ENCODE results near the gene DEFB132. TPM values are rescaled to one million over a fixed set of nuclear protein-coding genes. Genes with fewer than 3 reads are reported as not detected.

DEFB132 gene, protein sequence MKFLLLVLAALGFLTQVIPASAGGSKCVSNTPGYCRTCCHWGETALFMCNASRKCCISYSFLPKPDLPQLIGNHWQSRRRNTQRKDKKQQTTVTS
- total RNA-seq: not detected
- long read RNA-seq: 0 reads

DNA sequence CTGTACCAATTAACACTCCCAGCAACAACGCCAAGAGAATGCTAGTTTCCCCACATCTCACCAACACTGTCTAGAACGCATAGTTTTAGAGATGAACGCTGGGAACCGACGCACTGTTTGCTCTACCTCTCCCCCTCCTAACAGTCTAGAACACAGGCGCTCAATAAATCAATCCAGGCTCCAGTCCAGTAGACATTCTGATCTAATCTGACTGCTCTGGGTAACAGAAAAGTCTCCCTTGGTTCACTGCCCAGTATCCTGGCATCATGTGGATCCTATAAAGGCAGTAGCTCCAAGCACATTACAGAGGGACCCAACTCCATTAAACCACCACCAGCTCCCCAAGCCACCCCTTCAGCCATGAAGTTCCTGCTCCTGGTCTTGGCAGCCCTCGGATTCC lies at the start of gene DEFB132:
Gene DEFB132, plus strand, starts transcription at position 306 of the 400 bp plus-strand sequence. Its CDS starts 55 bp downstream, at position 361.
- no peak within 1 kb of the TSS for H3K4me3 ChIP-seq
- TF ChIP-seq CTCF (IDR thresholded peaks at IDR 0.05): no peak
- DNase-seq (no peak), ATAC-seq (no peak)
- intact Hi-C loops (cut with DNase I): no loop called here
- H3K4me1 ChIP-seq: no peaks in the 10 kb centered on the region
- H3K36me3 ChIP-seq: no peaks in the 10 kb centered on the region
- no peaks in the 10 kb centered on the region for H3K9me3 ChIP-seq
- no peak within 1 kb of the TSS for H3K27ac ChIP-seq
- no peaks in the 10 kb centered on the region for H3K27me3 ChIP-seq (ENCODE audit: low read depth)

DNA sequence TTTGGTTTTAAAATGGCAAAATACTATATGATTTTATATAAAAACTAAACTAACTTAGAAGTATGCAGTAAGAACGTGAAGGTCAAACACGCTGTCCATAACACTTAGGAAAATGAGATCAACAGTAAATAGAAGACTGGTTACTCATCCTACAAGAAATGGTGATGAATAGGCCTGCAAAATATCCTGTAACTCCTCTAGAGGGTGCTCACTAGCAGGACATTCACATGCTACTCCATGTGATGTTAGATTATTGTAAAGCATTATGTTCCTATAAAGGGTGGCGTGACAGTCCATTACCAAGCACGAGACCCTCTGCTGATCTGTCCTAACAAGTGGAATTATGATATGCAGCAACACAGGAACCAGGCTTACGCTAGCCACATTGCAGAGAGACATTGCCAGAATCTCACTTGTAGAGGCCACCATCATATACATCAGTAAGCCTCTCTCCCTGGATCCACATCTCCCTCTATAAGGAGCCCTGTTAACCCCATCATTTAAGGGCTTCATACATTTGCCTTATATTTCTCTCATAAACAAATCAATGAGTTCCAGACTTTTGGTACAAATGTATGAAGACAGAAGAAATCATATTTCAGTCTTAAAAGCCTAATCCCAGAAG lies 48.5 kb upstream of the DEFB132 start:
- Histone ChIP-seq H3K9me3 (no peaks in the 10 kb centered on the region), H3K27ac (no peak overlapping the region), H3K36me3 (no peaks in the 10 kb centered on the region), H3K4me1 (no peaks in the 10 kb centered on the region), H3K4me3 (no peak overlapping the region), H3K27me3 (ENCODE audit: low read depth) (no peaks in the 10 kb centered on the region)
- intact Hi-C loops (cut with DNase I): no loop called here
- no peak for DNase-seq
- ATAC-seq: peak; percentile 76 to 78
- peak; percentile 58 for TF ChIP-seq CTCF (IDR thresholded peaks at IDR 0.05)

DNA sequence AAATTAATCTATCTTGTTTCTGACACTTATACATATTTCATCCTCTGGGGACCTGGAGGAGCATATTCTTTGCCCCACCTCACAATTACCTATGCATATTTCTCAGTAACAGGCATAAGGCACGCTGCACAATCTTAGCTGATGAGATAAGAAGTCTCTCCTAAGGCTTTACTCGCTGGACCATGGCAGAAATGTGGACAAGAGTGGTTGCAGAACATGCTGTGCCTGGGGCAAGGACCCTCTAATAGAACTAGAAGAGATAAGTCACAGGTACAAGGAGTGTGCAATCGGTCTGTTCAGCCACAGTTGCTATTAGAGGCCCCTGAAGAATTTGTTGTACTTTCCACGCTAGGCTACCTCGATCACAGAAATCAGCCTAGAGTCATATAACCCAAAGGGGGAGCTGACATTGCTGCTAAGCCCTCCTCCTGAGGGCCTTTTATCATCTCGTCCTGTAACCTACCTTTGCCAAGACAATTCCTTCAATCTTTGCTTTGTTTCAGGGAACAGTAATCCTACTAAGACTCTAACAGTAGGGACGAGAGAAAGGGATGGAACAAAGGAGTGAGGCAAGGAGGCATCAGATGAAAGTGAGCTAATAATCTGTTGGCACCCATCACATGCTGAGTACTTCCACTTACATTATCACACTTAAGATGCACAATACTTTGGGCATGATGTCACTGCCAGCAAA lies 46.6 kb upstream of the DEFB132 start:
- H3K9me3 ChIP-seq: no peaks in the 10 kb centered on the region
- no peaks in the 10 kb centered on the region for H3K36me3 ChIP-seq
- TF ChIP-seq CTCF (IDR thresholded peaks at IDR 0.05): no peak
- no peak overlapping the region for H3K4me3 ChIP-seq
- no peaks in the 10 kb centered on the region for H3K4me1 ChIP-seq
- ATAC-seq (peak in 1 of 2 donors; percentile 54), DNase-seq (no peak)
- no peak overlapping the region for H3K27ac ChIP-seq
- intact Hi-C loops (cut with DNase I): no loop called here
- H3K27me3 ChIP-seq (ENCODE audit: low read depth): no peaks in the 10 kb centered on the region

DNA sequence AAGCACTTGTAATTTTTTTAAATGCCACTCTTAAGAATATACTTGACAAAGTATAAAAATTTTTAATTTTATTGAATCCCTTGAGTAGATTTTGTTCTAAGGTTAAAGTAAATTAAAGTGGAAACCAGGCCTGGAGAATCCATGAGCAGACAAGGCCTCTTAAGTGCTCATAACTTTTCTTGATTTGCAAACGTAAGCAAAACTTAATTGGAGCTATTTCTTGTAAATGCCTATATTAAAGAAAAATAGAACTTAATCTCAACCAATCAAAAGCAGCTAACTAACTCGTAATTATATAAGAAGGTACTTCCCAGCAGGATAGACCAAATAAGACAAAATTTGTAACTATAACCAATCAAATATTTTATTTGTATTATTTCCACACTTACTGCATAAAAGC lies 43.1 kb upstream of the DEFB132 start:
- intact Hi-C loops (cut with DNase I): no loop called here
- Histone ChIP-seq H3K27me3 (ENCODE audit: low read depth) (no peaks in the 10 kb centered on the region), H3K36me3 (no peaks in the 10 kb centered on the region), H3K9me3 (no peaks in the 10 kb centered on the region), H3K4me1 (no peaks in the 10 kb centered on the region), H3K4me3 (no peak overlapping the region), H3K27ac (no peak overlapping the region)
- TF ChIP-seq CTCF (IDR thresholded peaks at IDR 0.05): no peak
- no peak for ATAC-seq
- no peak for DNase-seq

- H3K9me3 ChIP-seq: no peaks in the 10 kb centered on the region
- H3K4me1 ChIP-seq: no peaks in the 10 kb centered on the region
- no peak for DNase-seq
- ATAC-seq: no peak
- no peaks in the 10 kb centered on the region for H3K36me3 ChIP-seq
- H3K27ac ChIP-seq: no peak overlapping the region
- no peaks in the 10 kb centered on the region for H3K27me3 ChIP-seq (ENCODE audit: low read depth)
- intact Hi-C loops (cut with DNase I): no loop called here
- TF ChIP-seq CTCF (IDR thresholded peaks at IDR 0.05): no peak
- H3K4me3 ChIP-seq: no peak overlapping the region
These were observed 41.7 kb upstream of the DEFB132 start for GRCh38 chr20:215796-216195.

Data from lower lobe of right lung (tissue), 2 donors.